GM12878 (cell line): Measurements from ENCODE around the gene ACVR1B. TPM values are rescaled to one million over a fixed set of nuclear protein-coding genes. Genes with fewer than 3 reads are reported as not detected.

Experiments
- BCLAF1 ChIP-seq: fragments of 450-650 bp; IDR thresholded peaks from 2 replicates; pipeline ENCODE4 v1.6.1; 2017; ENCODE audit warnings: antibody characterized with exemption, mild to moderate bottlenecking, moderate library complexity
- CBX5 ChIP-seq: sonication (generic); IDR thresholded peaks from 2 replicates; pipeline ENCODE4 v1.6.1; 2016; ENCODE audit warnings: low read depth, moderate library complexity, mild to moderate bottlenecking, inconsistent platforms
- CEBPZ ChIP-seq: fragments of 150-350 bp; IDR thresholded peaks from 2 replicates; pipeline ENCODE4 v1.6.1; 2016; ENCODE audit warnings: low read depth, low read length
- MLLT1 ChIP-seq: fragments of 450-650 bp; IDR thresholded peaks from 2 replicates; pipeline ENCODE4 v1.6.1; 2016; ENCODE audit warnings: mild to moderate bottlenecking
- POLR2A ChIP-seq: IDR thresholded peaks from 2 replicates; pipeline ENCODE4 v1.6.1; 2011; ENCODE audit warnings: low read depth, mild to moderate bottlenecking, low read length
- SRF ChIP-seq, 2 experiments: IDR thresholded peaks; 2 replicates each; pipeline ENCODE4 v1.6.1; 2011; ENCODE audit warnings: low read depth in 2 of 2, low read length in 2 of 2, mild to moderate bottlenecking in 1 of 2, moderate library complexity in 1 of 2
- polyA plus RNA-seq, 11 experiments: library from polyadenylated mRNA; depleted of rRNA in 4 of 11; unstranded in 6 of 11; stranded (reverse) in 5 of 11; fragments of >200 nt; fragmentation: Nextera tagmentation in 4 of 11; fragmentation: Illumina TruSeq in 1 of 11; extraction: Ambion mirVana in 4 of 11; extraction: Trizol in 1 of 11; gene quantifications; 1 replicate in 1 of 11; 2 replicates in 10 of 11; pipeline versions ENCODE4 v1.2.1 to v1.2.3, GENCODE V29; 2011 to 2016; ENCODE audit warnings: inconsistent platforms in 2 of 11, missing spikeins in 2 of 11, low read depth in 1 of 11
- total RNA-seq, 4 experiments: library from RNA; depleted of rRNA in 3 of 4; stranded (reverse); fragments of >200 nt in 3 of 4; fragmentation: Illumina TruSeq in 1 of 4; extraction: Trizol in 1 of 4; gene quantifications; 2 replicates each; pipeline versions ENCODE4 v1.2.1 to v1.2.3, GENCODE V29; 2013 to 2021

Gene ACVR1B
- total and polyA plus RNA-seq, 10 of the 15 experiments (the other 5 are each of a cell fraction or from before 2014, with no cell fraction given), result 0.02 to 0.69 (median 0.16) TPM; not detected in 2

GRCh38 chr12:51950682-51951198 lies 759 bp upstream of the ACVR1B start (continued):
- TF ChIP-seq BCLAF1 (no peak), MLLT1 (no peak), POLR2A (no peak), CBX5 (no peak), CEBPZ (no peak), SRF (IDR thresholded peaks at IDR 0.05; ENCODE audit: low read depth in 2 of 2, low read length in 2 of 2) (no peak)
